NCI-H2227 treated with DMSO at 0.1 percent for 48 hours (cell line): ENCODE results near the gene SQSTM1.
"Not testable (repeated sequence)": the region's sequence is repeated elsewhere in the genome, so short reads cannot be mapped to it uniquely, and the experiment has no call there.

ENCODE experiments used
- DNase-seq: peaks from one replicate; lab custom pipeline; 2025; lab: John Stamatoyannopoulos, UW

SQSTM1 gene

DNA sequence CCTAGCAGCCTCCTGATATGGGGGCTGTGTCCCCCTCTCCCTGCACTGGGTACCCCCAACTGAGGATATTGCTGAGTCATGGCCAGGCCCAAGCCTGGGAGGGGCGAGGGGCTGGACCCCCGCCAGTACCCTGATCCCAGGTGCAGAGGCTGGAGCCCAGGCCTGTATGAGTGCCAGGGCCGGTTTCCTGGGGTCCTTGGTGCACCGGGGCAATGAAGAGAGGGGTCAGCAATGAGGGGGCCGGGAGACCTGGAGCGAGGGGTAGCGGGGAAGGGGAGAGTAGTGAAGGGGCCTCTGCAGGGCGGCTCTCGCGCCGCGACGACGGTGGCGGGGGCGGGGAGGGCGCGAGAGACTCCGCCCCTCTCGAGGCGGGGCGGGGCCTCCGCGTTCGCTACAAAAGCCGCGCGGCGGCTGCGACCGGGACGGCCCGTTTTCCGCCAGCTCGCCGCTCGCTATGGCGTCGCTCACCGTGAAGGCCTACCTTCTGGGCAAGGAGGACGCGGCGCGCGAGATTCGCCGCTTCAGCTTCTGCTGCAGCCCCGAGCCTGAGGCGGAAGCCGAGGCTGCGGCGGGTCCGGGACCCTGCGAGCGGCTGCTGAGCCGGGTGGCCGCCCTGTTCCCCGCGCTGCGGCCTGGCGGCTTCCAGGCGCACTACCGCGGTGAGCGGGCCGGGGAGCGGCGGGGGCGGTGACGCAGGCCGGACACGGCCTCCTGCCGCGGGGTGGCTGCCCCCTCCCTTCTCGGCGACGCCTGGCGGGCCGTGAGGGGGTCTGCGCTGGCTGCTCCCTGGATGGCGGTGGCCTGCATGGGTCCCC is at the start of gene SQSTM1:
SQSTM1 (plus strand) TSS at position 423 of the 815 bp plus-strand sequence; CDS start at position 455, 32 bp downstream.
- DNase-seq = peak; percentile 48

DNA sequence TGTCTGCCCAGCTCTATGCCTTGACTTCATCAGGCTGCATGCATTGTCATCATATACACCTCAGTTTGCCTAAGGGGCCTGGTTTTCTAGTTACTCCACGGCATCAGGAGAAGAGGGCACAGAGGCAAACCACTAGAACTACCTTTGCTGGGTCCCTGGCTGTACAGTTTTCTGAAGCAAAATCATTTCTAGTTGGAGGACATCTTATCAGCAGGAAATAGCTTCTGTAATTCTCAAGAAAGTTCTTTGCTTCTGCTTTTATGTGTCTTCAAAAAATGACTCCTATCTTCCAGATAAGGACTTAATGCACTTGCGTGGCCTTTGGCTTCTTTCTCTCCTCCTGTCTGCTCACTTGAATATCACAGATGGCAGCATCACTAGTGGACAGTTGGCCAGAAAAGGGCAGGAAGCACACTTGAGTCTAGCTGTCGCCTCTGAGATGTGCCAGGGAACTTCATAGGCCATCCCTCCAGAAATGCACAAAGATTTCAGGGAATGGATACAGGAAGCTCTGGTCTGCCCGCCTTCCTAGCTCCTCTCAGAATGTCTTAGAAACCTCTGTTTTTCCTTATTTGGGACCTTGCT is 49.3 kb upstream of the SQSTM1 start:
- DNase-seq = no peak

DNA sequence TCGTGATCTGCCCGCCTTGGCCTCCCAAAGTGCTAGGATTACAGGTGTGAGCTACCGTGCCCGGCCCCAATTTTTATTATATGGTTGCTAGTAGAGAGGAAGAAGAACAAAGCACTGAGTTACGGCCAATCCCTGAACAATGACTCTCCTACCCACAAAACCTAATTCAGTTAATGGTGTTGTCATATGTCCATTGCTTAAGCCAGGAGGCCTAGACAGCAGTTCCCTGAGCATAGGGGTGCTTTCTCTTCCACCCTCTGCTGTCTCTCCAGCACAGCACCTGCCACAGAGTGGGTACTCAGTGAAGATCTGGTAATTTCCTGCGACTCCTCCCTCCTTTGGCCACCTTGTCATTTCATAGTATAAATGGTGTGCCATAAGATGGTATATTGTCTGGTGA is 48.4 kb upstream of the SQSTM1 start:
- no peak for DNase-seq

DNA sequence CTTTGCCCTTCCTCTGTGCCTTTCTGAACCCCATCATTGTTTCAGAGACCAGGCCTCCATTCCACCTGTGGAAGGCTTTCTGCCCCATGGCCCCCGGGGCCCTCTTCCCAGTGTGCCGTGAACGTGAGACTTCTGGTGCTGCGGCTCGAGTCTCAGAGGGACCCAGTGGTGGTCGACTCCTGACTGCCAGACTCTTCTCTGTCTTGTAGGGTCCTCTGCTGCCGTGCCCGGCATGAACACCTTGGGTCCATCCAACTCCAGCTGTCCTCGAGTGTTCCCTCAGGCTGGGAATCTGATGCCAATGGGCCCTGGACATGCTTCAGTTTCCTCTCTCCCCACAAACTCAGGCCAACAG is 47.0 kb upstream of the SQSTM1 start:
- no peak for DNase-seq

DNA sequence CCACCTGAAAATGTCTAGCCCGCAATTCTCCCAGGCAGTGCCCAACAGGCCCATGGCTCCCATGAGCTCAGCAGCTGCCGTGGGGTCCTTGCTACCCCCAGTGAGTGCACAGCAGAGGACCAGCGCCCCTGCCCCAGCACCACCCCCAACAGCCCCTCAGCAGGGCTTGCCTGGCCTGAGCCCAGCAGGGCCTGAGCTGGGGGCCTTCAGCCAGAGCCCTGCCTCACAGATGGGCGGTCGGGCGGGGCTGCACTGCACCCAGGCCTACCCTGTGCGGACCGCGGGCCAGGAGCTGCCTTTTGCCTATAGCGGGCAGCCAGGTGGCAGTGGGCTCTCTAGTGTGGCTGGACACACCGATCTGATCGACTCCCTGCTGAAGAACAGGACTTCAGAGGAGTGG is 46.3 kb upstream of the SQSTM1 start:
- no peak for DNase-seq

DNA sequence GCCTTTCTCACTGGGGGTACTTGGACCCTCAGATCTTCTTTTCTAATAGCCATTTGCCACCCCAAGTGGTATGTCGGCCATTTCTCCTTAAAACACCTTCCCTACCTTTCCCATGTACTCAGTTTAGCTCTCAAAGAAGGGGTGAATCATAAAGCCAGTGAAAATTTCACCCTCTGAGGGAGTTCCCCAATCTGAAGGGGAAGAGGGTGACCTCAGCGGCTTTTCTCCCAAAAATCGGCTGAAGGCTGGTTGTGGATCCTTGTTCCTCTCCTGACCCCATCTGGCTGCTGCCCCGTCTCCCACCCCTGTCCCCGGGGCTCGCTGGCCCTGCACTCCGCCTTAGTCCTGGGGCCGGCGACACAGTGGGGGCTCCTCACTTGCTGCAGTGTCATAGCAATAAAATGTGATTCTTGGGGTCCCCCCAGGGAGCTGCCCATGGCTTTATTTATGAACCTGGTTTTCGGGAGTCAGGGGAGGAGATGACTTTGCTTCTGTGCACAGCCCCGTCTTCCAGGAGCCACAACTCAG is 44.2 kb upstream of the SQSTM1 start:
- no peak for DNase-seq

DNA sequence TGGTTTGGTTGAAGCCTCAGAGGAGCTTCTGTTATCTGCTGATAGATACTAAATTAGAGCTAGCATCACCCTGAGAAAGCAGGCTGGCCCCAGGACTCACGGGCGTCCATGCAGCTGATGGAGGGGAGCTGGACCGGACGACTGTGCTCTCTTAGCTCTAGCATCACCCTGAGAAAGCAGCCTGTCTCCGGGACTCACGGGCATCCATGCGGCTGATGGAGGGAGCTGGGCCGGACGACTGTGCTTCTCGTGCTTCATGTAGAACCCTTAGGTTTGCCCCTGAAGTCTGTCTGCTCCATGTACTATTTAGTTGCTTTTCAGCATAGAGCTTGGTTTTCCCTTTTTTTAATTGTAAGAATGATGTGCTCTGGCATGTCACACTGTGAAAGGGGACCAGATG is 43.2 kb upstream of the SQSTM1 start:
- DNase-seq = no peak

DNA sequence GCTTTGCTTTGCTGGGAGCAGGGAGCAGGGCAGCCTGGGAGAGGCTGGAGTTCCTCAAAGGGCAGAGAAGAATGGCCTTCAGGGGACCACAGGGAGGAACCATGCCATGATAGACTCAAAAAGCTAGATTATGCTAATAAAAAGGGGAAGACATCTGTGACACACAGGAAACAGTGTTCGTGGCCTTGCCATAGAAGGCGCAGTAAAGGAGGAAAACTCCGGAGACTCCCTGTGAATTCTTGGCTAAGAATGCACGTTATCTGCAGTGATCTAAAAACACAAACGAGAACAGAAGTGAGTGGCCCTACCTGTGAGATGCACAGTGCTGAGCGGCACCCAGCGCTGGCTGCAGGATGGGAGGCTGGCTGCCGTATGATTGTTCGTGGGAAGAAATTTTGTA is 42.8 kb upstream of the SQSTM1 start:
- DNase-seq = no peak

DNA sequence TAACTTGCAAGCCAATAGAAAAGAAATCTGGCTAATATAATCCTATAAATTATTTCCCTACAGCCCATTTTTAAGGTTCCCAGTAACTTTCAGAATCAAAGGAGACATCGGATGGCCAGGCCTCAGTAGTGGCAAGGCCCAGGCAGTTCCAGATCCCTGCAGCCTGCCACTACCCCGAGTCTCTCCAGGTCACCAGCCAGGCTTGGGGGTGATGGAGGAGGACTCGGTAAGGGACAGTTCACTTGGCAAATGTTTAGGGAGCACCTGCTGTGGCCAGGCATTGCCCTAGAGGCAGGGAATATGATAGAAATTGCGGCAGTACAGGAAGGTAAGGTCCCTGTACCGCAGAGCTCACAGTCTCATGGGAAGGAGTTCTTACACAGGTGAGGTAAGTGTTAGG is 42.1 kb upstream of the SQSTM1 start:
- DNase-seq = no peak

DNA sequence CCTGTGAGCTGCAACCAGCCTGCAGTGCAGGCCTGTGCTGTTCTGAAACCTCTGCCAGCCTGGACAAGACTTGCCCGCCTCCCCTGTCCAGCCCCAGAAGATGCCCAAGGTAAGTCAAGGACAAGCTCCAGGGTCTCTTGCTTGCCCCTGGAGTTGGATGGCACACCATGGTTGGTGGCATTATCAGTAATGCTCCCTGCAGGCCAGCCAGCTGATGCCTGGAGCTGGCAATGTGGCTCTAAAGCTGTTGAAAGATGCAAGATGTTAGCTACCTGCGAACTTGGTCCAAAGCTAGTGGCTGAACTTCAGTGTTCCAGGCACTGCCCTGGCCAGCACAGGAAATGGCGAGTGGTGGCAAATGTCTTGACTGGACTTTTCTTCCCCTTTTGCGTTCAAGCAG is 40.9 kb upstream of the SQSTM1 start:
- no peak for DNase-seq

DNA sequence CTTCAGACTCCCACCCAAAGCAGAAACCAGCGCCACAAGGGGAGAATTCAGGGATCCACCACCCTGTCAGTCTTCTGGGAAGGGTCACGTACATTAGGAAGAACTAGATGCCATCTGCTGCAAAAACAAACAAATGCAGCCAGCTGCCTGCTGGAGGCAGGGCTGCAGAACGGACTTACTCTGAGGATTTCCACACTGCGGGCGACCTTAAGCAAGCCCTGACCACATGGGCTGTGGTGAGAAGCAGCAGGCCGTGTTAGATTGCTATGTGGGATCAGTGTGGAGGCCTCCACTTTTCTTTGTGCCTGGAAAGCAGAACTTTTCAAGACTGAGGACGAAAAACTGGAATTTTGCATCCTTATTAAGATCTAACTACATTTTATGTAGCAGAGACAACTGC is 40.3 kb upstream of the SQSTM1 start:
- no peak for DNase-seq

DNA sequence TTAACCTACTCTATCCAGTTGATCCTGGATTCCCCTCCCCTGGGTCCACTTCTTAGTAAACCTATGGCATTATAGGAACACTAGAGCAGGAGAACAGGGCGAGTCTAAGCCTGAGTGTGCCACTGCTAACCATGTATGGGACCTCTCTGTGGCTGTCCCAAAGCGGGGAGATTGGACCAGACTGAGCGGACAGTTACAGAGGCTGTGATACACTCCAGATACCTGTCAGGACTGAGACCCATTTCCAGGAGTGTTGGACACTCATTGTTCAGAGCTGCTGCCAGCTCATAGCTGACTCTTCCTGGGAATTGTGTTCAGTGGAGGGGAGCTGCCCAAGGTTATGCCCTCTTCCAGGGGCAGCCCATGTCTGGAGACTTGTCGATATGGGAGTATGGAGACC is 38.9 kb upstream of the SQSTM1 start:
- DNase-seq = no peak

DNA sequence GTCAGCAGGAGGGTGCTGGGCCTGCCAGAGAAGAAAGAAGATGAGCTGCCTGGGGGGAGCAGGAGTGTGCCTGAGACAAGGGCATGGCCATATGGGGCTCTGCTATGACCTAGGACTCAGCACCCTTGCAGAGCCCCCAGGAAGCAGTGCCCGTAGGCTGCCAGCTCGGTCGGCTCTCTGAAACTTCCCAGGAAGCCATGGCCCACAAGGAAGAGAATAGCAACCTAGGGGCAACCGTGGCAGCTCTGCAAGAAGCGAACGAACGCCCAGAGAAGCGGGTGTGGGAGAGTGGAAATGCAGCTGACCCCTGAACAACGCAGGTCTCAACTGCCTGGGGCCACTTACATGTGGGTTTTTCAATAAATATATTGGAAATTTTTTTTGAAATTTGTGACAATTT is 37.6 kb upstream of the SQSTM1 start:
- DNase-seq = no peak

DNA sequence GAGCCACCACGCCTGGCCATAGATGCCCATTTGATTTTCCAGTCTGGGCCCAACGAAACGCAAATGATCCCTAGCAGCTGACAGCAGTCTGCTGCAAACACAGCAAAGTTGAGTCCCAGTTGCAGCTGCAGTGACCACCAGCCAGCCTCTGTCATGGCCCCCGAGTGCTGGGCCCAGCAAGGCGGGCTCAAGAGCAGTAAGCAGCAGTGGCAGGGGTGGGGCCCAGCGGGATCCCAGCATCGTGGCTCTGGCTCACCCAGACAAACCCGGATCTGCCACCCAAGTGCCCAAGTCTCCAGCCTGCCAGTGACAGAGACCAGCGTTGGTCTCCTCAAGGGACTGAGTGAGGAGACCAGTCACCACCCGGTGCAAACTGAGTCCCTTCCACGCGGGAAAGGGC is 33.8 kb upstream of the SQSTM1 start:
- DNase-seq = no peak

DNA sequence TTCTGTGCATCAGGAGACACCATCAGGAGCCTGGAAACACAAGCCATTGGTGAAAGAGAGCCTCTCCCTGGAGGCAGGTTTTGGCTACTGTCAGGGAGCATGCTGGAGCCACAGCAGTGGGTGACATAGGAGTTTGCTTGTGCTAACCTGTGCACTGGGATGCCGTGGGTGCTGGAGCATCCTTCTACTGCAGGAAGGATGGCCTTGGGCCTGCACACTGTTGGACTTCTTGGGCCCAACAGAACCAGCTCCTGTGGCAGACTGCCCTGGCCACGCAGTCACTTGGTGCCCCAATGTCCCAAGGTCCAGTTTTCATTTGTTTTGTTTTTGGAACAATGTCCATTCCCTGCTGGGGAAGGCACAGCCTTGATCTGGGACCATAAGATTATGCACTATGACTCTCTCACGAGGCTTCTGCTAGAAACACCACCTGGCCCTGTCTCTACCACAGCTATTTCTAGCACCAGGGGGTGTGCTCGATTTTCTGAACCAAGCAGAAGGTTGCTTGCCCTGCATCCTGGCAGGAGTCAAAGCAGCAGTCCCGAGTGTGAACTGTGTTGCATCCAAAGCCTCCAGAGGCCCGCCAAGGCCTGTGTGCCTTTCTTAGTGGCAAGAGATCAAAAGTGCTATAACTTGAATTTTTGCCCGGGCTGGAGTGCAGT is 32.4 kb upstream of the SQSTM1 start:
- no peak for DNase-seq

DNA sequence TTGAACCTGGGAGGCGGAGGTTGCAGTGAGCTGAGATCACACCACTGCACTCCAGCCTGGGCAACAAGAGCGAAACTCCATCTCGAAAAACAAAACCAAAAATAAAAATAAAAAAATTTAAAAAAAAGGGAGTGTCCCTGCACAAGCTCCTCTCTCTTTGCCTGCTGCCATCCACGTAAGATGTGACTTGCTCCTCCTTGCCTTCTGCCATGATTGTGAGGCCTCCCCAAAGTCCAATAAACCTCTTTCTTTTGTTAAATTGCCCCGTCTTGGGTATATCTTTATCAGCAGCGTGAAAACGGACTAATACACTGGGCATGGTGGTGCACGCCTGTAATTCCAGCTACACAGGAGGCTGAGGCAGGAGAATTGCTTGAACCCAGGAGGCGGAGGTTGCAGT is 31.4 kb upstream of the SQSTM1 start:
- not testable (repeated sequence) for DNase-seq

DNA sequence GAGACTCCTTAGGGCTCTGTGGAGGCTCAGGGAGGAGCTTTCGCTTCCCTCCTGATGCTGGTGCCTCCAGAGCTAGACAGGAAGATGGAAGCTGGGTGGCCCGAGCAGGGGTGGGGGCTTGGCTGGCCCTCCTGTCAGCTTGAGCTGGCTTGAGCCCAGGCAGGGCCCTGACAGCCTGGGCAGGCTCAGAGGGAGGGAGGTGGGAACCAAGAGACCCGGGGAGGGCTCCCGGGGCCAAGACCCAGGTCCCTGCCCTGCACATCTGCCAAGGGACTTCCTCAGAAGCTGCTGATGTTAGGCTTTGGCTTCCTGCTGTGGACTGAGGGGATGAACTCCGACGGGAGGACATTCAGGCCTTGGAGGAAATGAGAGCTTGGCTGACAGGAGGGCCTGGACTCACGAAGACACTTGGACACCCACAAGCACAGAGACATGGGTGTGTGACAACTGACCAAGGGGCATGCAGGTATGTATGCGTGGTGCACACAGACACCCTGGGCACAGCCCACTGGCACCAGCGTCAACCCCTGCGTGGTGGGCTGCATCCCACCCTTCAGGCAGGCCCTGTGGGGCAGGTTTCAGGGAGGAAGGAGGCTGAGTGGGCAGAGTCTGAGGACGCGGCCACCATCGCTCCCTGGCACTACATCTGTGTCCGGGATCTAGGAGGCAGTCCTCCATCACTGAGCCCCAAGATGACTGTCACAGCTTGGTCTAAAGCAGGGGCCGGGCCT is 28.7 kb upstream of the SQSTM1 start:
- DNase-seq = no peak

DNA sequence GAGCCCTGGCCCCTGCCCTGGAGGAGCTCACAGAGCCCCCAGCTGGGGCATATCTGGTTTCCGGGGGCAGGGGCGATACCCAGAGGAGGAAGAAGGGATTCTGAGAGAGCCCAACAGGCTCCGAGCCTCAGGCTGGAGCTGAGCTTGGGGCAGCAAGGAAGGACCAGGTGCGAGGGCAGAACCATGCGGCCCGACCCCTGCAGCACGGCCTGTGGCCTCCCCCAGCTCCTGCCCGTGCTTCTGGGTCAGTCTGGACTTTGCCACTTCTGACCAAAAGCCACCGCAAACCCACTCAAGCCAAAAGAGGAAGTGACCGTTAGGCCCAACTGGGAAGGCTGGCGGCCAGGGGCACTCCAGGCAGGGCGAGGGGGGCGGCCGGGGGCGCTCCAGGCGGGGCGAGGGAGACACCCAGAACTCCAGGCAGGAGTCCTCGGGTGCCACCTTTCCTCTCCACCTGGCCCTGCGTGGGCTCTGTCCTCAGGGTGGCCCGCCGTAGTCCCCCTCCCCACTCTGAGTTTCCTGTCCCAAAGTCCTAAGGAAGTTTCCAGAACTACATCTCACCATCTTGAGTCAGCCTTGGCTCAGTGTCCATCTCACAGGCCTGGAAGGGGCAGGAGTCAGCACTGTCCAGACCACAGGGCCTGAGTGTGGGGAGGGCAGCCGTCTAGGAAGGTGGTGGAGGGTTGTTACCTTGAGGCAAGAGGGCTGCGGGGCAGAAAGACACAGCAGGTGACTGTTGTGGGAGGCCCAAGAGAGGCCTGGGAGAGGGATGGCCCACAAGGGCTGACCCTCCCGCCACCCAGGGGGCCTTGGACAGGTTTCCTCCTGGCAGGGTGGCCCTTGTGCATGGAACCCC is 27.9 kb upstream of the SQSTM1 start:
- no peak for DNase-seq

DNA sequence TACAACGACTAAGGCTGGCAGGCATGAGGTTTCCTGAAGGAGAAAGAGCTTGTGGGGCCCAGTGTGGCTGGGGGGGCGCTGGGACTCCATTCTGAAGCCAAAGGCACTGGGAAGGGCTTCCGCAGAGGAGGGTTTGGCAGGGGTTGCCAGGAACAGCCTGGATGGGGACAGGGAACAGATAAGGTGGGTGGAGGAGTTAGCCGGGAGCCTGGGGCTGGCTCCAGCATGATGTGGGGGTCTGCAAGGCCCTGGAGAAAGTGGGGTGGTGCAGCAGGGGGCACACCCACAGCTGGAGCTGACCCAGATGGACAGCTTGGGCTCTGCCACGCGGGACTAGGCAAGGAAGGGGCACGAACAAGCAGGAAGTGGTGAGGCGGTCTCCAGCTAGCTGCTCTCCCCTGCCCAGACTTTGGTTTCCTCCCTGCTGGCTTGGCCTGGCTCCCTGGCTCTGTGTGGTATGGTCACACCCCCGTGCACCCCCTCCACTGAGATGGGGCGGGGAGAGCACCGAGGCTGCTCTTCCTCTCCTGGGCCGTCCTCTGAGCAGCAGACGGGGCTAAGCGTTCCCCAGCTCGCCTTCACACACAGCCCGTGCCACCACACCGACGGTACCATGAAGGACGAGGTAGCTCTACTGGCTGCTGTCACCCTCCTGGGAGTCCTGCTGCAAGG is 27.1 kb upstream of the SQSTM1 start, which contains the start of gene LTC4S:
LTC4S (plus strand) TSS at position 519 of the 672 bp plus-strand sequence; CDS start at position 614, 95 bp downstream.
- no peak for DNase-seq

DNA sequence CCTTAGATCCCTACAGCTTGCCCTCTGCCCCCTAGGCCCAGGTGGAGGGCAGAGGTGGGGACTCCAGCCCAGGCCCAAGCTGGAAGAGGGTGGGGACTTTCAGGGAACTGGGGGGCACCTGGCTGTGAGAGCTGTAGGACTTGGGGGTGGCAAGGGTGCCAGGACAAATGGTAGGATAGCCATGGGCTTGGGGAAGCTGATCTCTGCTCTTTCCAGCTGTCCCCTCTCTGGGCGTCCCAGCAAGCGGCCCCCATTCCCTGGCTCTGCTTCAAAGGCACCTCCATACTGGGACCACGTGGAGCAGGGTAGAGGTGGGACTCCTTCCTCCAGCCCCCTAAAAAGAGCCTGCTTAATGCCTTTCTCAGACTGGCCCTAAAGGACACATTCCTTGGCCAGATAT is 26.5 kb upstream of the SQSTM1 start:
- DNase-seq = no peak

DNA sequence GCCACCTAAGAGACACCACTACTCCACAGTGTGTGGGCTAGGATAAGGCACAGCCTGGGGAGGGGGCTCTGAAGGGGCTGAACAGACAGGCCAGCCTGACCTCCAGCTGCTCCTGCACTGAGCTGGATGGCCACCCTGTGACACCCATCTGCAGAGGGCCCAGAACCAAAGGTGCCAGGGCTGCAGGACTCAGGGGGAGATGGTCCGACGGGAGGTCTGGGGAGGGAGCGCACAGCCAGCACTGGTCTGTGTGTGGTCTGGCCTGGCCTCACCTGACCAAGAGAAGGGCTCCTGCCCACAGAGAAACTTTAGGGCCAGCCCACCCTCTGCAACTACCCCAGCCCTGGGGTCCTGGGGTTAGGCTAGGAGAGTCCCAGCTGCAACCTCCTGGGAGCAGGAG is 26.1 kb upstream of the SQSTM1 start:
- DNase-seq = no peak
